Upper lobe of left lung (tissue), 4 donors: Measurements from ENCODE around the gene OTUD4.
"Not testable (repeated sequence)": the region's sequence is repeated elsewhere in the genome, so short reads cannot be mapped to it uniquely, and the experiment has no call there.

ENCODE experiments used
- EP300 ChIP-seq, 4 donors: sonication (generic); formaldehyde crosslinking; IDR thresholded peaks; one replicate each; pipeline ENCODE4 v1.5.1; 2017; ENCODE audit warnings: antibody characterized with exemption in 4 of 4, control low read depth in 2 of 4
- POLR2A ChIP-seq, 4 donors: fragments of 450-650 bp; IDR thresholded peaks; one replicate each; pipeline ENCODE4 v1.5.1; 2016 to 2017; ENCODE audit warnings: antibody characterized with exemption in 4 of 4, mild to moderate bottlenecking in 2 of 4
- TF ChIP-seq, protein P1 (sequence below), 6 experiments: fragments of 450-650 bp in 4 of 6; fragments of 200-600 bp in 2 of 6; sonication (generic) in 2 of 6; IDR thresholded peaks; one replicate each; pipeline ENCODE4 v1.5.1; 2016 to 2019; ENCODE audit warnings: antibody characterized with exemption in 6 of 6

DNA sequence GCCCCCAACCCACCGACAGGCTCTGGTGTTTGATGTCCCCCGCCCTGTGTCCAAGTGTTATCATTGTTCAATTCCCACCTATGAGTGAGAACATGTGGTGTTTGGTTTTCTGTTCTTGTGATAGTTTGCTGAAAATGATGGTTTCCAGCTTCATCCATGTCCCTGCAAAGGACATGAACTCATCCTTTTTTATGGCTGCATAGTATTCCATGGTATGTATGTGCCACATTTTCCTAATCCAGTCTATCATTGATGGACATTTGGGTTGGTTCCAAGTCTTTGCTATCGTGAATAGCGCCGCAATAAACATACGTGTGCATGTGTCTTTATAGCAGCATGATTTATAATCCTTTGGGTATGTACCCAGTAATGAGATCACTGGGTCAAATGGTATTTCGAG, 42.8 kb upstream of the OTUD4 start:
- TF ChIP-seq, protein P1, sequence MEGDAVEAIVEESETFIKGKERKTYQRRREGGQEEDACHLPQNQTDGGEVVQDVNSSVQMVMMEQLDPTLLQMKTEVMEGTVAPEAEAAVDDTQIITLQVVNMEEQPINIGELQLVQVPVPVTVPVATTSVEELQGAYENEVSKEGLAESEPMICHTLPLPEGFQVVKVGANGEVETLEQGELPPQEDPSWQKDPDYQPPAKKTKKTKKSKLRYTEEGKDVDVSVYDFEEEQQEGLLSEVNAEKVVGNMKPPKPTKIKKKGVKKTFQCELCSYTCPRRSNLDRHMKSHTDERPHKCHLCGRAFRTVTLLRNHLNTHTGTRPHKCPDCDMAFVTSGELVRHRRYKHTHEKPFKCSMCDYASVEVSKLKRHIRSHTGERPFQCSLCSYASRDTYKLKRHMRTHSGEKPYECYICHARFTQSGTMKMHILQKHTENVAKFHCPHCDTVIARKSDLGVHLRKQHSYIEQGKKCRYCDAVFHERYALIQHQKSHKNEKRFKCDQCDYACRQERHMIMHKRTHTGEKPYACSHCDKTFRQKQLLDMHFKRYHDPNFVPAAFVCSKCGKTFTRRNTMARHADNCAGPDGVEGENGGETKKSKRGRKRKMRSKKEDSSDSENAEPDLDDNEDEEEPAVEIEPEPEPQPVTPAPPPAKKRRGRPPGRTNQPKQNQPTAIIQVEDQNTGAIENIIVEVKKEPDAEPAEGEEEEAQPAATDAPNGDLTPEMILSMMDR (IDR thresholded peaks at IDR 0.05): not testable (repeated sequence)
- TF ChIP-seq POLR2A, EP300 (IDR thresholded peaks at IDR 0.05): not testable (repeated sequence)
